Activated CD8-positive, alpha-beta memory T cell treated with anti-CD3 and anti-CD28 coated beads for 48 hours (primary cell): ENCODE results near the gene CLEC2D.
"Not testable (repeated sequence)": the region's sequence is repeated elsewhere in the genome, so short reads cannot be mapped to it uniquely, and the experiment has no call there.

Source experiments
- DNase-seq, 3 experiments: peaks; one replicate each; pipeline ENCODE4 v3.0.0-alpha.2; 2020; ENCODE audit warnings: low read depth in 2 of 3, low spot score in 2 of 3

Gene CLEC2D

DNA sequence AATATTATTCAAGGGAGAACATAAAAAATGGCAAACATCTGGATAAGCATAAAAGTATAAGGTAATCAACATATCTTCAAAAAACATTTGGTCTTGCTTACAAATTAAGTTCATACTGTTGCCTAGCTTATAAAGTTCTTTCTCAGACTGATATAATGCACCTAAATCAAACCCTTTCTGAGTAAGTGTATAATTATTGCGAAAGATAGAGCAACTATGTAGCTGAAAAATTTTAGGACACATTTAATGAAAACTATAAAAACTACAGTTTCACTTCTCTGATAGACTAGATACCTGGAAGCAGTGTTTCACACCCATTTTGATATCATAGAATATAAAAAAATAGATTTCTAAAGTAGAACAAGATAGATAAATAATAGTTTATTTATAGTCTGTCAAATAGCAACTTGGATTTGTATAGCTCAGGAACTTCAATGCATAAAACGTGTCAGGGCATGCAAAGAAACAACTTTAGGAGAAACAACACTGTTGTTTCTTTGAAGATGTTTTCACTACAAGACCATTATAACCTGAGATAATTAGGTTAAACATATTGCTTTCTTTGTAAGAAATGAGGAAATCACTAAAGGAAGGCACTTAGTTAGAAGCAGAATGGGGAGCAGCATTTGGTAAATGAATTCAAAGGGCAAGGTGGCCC lies 55.8 kb downstream of the CLEC2D start:
- DNase-seq = no peak

- DNase-seq = no peak
Observed at GRCh38 chr12:9727813-9728212, 58.3 kb downstream of the CLEC2D start.

DNA sequence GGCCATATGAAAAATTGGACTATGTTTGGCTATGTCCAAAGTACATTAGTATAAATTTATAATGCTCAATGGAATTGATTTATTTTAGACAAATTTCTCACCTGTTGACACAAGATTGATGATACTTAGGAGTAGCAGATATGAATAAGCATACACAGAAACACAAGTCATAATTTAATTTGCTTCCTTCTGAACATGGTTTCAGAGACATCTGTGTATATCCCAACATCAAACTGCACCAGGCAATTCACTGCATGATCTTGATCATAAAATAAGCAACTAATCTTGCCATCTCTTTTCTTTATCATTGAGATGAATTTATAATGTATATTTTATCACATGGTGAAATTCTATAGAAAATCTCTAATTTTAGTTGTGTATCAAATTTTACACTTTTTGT lies 59.6 kb downstream of the CLEC2D start:
- DNase-seq = no peak

DNA sequence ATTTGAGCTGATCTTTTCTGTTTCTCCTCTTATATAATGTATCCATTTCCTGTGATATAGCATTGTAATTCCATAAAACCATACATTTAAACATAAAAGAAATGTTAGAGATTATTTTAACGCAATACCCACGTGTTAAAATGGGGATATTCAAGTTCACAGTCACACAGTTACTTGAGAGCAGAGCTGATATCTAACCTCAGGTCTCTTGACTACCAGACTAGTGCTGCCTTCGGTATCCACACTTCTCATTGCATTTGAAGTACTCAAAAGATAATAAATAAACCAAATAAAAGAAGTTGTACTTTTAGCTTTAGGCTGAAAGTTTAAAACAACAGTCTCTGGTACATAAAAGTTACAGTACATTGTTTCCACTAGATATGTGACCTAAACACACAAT lies 60.5 kb downstream of the CLEC2D start:
- DNase-seq = no peak

DNA sequence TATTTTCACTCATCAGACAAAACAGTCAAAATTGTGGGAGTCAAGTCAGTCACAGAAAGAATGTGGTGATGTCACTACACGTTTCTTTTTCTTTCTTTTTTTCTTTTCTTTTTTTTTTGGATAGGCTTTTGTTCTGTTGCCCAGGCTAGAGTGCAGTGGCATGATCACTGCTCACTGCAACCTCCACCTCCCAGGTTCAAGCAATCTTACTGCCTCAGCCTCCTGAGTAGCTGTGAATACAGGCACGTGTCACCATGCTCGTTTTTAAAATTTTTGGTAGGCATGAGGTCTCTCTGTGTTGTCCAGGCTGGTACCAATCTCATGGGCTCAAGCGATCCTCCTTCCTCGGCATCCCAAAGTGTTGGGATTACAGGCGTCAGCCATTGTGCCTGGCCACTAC lies 61.1 kb downstream of the CLEC2D start:
- DNase-seq = no peak

DNA sequence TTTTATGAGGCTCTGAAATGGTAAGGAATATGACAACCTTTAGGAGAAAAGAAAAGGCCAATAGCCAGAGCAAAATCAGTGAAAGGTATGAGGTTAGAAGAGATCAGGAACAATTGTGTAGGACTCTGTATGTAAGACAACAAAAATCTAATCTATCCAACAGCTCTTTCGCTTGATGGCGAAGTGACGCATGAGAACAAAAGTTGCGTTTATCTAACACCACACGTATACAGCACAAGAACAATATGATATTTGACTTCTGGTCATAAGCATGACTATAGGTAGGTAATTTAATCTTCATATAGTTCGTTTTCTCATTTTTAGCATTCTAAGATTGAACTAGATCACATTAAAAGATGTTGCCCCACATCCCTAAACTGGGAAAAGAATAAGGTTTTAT lies 61.9 kb downstream of the CLEC2D start:
- no peak for DNase-seq

DNA sequence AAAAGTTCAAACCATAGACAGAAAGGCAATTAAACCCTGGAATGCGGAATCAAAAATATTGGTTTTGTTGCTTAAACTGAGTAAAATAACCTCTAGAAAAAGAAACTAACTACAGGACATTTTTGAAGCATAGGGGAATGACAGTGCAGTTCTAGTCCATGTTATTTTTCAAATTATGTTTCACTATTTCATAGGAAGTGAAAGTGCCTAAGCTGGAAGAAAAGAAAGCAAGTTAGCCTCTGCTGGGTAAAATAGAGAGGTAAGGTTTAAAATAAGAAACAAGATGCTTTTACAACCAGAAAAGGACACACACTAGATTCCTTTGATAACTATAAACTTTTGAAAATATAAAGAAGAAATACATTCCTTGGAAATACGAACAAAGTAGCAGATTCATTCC lies 62.3 kb downstream of the CLEC2D start:
- DNase-seq = no peak

DNA sequence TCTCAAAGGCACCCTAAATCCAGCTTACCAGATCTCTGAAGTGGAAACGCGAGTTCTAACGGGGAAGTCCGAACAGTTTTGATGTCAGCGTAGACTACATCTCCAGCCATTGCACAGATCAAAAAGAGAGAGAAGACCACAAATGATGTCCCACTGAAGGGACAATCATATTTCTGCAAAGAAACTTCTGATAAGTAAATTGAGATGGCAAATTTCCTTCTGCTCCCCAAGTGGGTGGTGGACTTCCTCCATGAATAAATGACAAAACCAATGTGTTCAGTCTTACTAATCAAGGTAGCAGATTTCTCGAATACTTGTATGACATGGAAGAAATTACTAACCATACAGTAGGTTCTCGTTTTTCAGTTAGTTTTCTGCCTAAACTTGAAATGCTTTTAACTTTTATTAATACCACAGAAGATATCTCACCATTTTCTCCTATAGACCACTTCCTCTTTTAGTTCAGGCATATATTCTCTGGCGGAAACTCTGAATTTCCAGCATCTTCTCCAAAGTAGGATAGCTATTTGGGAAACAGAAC lies 63.5 kb downstream of the CLEC2D start, which contains the start of gene CLECL1:
TSS of gene CLECL1 (minus strand) at position 177 of the 541 bp plus-strand sequence.
- no peak for DNase-seq

GRCh38 chr12:9735601-9736000 lies 66.1 kb downstream of the CLEC2D start:
- DNase-seq = no peak

DNA sequence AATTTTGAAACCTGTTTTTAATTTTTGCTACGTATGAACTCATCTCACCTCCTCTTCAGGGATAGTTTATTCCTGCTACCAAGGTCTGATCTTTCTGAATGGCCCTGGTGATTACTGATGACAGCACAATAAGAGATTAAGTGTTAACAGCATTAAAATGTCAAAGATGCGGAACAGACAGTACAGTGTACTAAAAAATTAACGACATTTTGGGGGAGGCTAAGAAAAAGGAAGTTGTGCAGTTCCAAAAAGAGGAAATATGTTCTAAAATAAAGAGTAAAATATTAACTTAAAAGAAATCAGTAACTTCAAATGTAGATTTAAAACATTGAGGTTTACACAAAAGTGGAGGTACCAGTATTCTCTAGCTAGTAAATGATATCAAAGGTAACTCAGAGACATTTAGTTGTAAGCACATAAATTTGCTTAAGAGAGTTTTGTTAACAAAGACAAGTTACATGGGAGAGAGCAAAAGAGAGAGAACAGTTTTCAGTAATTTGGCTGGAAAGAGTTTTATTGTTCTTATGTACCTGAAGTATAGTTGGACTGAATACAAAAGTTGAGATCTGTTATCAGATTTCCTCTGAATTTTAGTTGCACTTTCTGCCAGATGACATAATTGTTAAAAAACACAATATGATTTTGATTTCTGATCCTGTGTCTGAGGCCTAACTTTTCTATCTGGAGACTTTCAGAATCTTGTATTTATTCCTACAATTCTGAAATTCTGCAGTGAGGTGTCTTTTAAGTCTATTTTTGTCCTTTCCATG lies 67.6 kb downstream of the CLEC2D start:
- no peak for DNase-seq

DNA sequence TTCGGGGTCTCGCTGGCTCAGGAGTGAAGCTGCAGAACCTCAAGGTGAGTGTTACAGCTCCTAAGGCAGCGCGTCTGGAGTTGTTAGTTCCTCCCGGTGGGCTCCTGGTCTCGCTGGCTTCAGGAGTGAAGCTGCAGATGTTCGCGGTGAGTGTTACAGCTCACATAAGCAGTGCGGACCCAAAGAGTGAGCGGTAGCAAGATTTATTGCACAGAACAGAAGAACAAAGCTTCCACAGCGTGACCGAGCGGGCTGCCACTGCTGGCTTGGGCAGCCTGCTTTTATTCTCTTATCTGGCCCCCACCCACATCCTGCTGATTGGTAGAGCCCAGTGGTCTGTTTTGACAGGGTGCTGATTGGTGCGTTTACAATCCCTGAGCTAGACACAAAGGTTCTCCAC lies 69.4 kb downstream of the CLEC2D start:
- DNase-seq = not testable (repeated sequence)

- DNase-seq = not testable (repeated sequence)
Observed at GRCh38 chr12:9739404-9740105, 70.0 kb downstream of the CLEC2D start.

- DNase-seq = no peak
Observed at GRCh38 chr12:9740106-9740750, 70.7 kb downstream of the CLEC2D start.

DNA sequence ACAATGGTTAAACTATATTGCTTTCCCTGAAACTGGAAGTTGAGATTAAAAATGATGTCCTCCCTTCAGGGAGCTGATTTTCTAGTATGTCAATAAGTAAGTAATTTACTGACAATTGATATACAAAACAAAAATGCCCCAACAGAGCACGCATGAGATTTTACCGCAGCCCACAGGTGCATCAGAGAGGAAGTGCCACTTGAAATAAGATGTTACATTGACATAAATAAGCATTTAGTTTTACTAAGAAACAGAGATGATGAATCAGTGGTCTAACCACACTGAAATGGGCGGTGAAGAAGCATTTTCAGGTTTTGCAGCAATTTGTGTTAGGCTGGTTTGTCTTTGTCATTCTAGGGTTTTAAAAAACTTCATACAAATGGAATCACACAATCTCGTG lies 72.2 kb downstream of the CLEC2D start:
- no peak for DNase-seq

DNA sequence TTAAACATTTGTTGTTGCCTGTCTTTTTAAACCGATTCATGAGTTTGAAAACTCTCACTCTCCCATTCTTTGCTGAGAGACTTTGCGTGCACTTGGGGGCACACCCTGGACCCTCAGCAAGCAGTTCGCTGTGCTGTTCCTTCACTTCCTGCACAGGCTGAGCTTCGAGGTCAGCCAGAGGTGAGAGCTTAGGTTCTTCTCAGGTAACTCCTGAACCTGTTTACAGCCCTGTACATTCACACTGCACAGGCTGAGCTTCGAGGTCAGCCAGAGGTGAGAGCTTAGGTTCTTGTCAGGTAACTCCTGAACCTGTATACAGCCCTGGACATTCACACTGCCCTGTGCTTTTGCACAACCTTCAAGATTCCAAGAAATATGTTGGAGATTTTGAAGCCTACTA lies 73.1 kb downstream of the CLEC2D start:
- no peak for DNase-seq

DNA sequence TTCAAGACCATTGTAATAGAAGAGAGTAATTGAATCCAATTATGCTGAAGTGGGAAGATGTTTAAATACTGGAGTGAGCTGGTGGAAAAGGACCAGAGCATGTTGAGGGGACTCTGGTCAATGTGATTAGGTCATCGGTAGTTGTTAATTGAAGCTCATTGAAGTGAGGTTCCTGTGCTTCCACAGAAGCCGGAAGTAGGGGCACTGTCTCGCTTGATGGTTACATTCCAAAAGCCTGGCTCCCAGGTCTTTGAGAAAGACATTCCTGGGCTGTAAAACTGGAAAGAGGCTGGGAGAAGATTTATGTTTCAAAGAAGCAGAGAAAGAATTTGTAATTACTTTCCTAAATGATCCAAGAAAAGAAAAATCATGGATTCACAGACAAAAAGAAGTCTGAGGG lies 75.7 kb downstream of the CLEC2D start:
- no peak for DNase-seq
